Measurements from ENCODE around the gene MYO3A. TPM values are rescaled to one million over a fixed set of nuclear protein-coding genes. Genes with fewer than 3 reads are reported as not detected.

Gene MYO3A
- total RNA-seq, 4 donors from 2014 or later, result 0.58 to 3.4 TPM; not detected in 2

GRCh38 chr10:25954851-25955250, 20.8 kb downstream of the MYO3A start:
- no peak for TF ChIP-seq POLR2A (IDR thresholded peaks at IDR 0.05)
- TF ChIP-seq, protein P1, sequence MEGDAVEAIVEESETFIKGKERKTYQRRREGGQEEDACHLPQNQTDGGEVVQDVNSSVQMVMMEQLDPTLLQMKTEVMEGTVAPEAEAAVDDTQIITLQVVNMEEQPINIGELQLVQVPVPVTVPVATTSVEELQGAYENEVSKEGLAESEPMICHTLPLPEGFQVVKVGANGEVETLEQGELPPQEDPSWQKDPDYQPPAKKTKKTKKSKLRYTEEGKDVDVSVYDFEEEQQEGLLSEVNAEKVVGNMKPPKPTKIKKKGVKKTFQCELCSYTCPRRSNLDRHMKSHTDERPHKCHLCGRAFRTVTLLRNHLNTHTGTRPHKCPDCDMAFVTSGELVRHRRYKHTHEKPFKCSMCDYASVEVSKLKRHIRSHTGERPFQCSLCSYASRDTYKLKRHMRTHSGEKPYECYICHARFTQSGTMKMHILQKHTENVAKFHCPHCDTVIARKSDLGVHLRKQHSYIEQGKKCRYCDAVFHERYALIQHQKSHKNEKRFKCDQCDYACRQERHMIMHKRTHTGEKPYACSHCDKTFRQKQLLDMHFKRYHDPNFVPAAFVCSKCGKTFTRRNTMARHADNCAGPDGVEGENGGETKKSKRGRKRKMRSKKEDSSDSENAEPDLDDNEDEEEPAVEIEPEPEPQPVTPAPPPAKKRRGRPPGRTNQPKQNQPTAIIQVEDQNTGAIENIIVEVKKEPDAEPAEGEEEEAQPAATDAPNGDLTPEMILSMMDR (IDR thresholded peaks at IDR 0.05), result no peak
- no peaks in the 10 kb centered on the region for H3K27me3 ChIP-seq
- intact Hi-C loops (cut with DNase I; ENCODE audit: low total_unique reads), result no loop called here
- H3K9me3 ChIP-seq, result no peaks in the 10 kb centered on the region
- DNase-seq, result no peak
- no peak overlapping the region for H3K27ac ChIP-seq
- no peaks in the 10 kb centered on the region for H3K4me1 ChIP-seq
- H3K36me3 ChIP-seq, result no peaks in the 10 kb centered on the region
- H3K4me3 ChIP-seq, result no peak overlapping the region

GRCh38 chr10:25959540-25960232, 25.7 kb downstream of the MYO3A start:
- H3K27me3 ChIP-seq, result no peaks in the 10 kb centered on the region
- DNase-seq, result no peak
- no peaks in the 10 kb centered on the region for H3K4me1 ChIP-seq
- TF ChIP-seq POLR2A (IDR thresholded peaks at IDR 0.05), result no peak
- TF ChIP-seq, protein P1 (IDR thresholded peaks at IDR 0.05), result no peak
- intact Hi-C loops (cut with DNase I; ENCODE audit: low total_unique reads), result no loop called here
- no peak overlapping the region for H3K27ac ChIP-seq
- no peaks in the 10 kb centered on the region for H3K9me3 ChIP-seq
- no peak overlapping the region for H3K4me3 ChIP-seq
- H3K36me3 ChIP-seq, result no peaks in the 10 kb centered on the region

- Histone ChIP-seq H3K4me1 (no peaks in the 10 kb centered on the region), H3K27me3 (no peaks in the 10 kb centered on the region), H3K27ac (no peak overlapping the region), H3K9me3 (no peaks in the 10 kb centered on the region), H3K36me3 (no peaks in the 10 kb centered on the region), H3K4me3 (no peak overlapping the region)
- DNase-seq, result no peak
- TF ChIP-seq, protein P1 (IDR thresholded peaks at IDR 0.05), result no peak
- TF ChIP-seq POLR2A (IDR thresholded peaks at IDR 0.05), result no peak
- intact Hi-C loops (cut with DNase I; ENCODE audit: low total_unique reads), result no loop called here
Measured at GRCh38 chr10:25965584-25965983, 31.6 kb downstream of the MYO3A start.

DNA sequence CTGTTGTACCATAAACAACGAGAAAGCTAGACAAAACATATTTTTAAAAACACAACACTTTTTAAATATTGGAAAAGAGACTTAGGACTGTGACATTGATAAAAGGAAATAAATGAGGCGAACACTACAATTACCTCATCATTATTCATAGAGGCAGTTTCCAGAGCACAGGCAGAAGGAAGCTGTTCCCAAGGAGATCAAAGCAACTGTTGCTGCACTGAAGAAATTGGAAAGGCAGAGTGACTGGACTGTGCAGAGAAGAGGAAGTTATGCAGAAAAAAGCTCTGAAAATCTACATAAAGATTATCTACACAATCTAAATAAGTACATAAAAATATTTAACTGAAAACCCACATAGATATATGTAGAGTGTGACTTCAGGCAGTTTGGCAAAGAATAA, 32.8 kb downstream of the MYO3A start:
- Histone ChIP-seq H3K27me3 (no peaks in the 10 kb centered on the region), H3K27ac (no peak overlapping the region), H3K4me3 (no peak overlapping the region), H3K36me3 (no peaks in the 10 kb centered on the region), H3K4me1 (no peaks in the 10 kb centered on the region), H3K9me3 (no peaks in the 10 kb centered on the region)
- no peak for TF ChIP-seq POLR2A (IDR thresholded peaks at IDR 0.05)
- TF ChIP-seq, protein P1 (IDR thresholded peaks at IDR 0.05), result no peak
- no peak for DNase-seq
- intact Hi-C loops (cut with DNase I; ENCODE audit: low total_unique reads), result no loop called here

GRCh38 chr10:25972631-25973030, 38.6 kb downstream of the MYO3A start:
- no peak overlapping the region for H3K27ac ChIP-seq
- TF ChIP-seq, protein P1 (IDR thresholded peaks at IDR 0.05), result no peak
- TF ChIP-seq POLR2A (IDR thresholded peaks at IDR 0.05), result no peak
- no peak for DNase-seq
- H3K4me3 ChIP-seq, result no peak overlapping the region
- intact Hi-C loops (cut with DNase I; ENCODE audit: low total_unique reads), result no loop called here
- no peaks in the 10 kb centered on the region for H3K27me3 ChIP-seq
- H3K9me3 ChIP-seq, result no peaks in the 10 kb centered on the region
- no peaks in the 10 kb centered on the region for H3K4me1 ChIP-seq
- no peaks in the 10 kb centered on the region for H3K36me3 ChIP-seq

All from uterus (tissue), 4 donors.